HG02943 (cell line): ENCODE results near the gene DGLUCY.

ENCODE experiments used
- ATAC-seq: cut with Tn5 transposase; IDR thresholded peaks from one replicate; pipeline ENCODE4 v1.9.1; 2021; ENCODE audit warnings: mild to moderate bottlenecking, low read depth, moderate library complexity; ENCODE audit not compliant: unreplicated experiment

Gene DGLUCY

GRCh38 chr14:91271639-91272038 is 157.8 kb downstream of the DGLUCY start:
- ATAC-seq, result no peak

DNA sequence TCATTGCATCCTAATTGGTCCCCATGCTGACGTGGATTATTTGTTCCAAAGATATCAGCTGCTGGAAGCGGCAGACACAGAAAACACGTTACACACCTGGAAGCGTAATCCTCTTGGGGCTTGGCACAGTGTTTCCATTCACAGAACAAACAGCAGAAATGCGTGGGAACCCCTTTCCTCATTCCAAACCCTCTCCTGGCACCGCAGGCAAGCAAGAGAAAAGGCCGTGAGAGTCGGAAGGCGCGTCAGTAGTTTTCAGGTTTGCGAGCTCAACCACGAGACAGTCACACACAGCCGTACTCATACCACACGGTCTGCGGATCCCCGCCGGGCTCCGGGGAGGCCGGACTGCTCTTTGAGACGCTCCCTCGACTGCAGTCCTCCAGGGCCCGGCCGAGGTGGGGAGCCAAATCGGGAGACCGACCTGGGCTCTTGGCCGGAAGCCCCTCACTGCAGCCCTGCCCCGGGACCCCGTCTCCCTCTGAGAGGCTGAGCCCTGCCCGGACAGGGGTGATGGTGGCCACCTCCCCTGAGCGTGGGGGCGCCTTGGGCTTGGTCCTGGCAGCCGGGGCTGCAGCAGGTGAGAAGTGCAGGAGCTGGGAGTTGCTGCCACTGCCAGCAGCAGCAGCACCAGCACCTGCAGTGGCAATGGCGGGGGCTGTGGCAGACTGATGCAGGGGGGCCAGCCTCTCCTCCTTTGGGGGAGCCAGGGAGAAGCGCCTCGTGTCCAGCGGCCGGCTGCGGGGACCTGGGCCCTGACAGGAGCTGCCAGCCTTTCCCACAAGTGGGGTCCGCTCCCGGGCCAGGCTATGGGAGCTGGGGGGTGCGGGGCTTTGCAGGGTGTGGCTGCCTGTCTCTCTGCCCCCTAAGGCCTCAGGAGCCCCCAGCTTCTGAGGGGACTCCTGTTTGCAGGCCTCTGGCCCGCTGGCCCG is 158.7 kb downstream of the DGLUCY start:
- ATAC-seq, result no peak

DNA sequence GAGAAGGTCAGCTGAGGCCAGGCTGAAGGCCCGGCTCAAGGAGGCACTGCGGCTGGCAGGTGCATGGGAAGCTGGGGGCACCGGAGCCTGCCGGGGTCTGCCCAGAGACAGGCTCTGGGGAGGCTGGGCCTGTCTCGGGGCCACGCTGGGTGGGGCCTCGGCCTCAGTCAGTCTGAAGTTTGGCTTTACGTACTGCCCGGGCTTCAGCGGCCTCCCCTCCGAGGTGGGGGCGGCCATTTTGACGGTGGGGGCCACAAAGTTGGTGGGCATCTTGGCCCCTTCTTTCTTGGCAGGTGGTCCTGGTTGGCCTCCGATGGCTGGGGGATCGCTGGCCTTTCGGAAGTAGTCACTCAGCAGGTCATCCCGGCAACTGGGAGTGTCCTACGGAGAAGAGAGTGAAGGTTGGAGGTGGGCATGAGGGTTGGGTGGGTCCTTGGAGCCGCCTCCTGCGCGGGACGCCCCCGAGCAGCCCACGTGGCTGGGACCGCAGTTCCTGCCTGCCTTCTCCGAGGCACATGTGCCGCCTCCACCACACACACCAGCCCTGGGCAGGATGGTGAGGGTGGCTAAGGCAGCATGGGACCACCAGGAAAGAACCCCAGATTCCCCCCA is 159.5 kb downstream of the DGLUCY start:
- ATAC-seq, result no peak

GRCh38 chr14:91273885-91274273 is 160.0 kb downstream of the DGLUCY start:
- ATAC-seq, result no peak

- ATAC-seq, result no peak
Observed at GRCh38 chr14:91274796-91275195, 160.9 kb downstream of the DGLUCY start.
